Mesenchymal stem cell (in vitro differentiated cells and primary cell): Measurements from ENCODE around the gene ARHGAP32.

Experiments
- DNase-seq: peaks from one replicate; pipeline ENCODE4 v3.0.0-alpha.2; 2013
- H2AFZ ChIP-seq: one replicate; pipeline ENCODE4 v1.6.1; 2013; ENCODE audit warnings: low read depth, mild to moderate bottlenecking, control low read depth, inconsistent platforms, low read length, moderate library complexity
- H2AK5ac ChIP-seq: 2 replicates; pipeline ENCODE4 v1.6.1; 2013; ENCODE audit warnings: low read length, moderate library complexity, mild to moderate bottlenecking, inconsistent platforms; ENCODE audit not compliant: severe bottlenecking
- H2BK120ac ChIP-seq: one replicate; pipeline ENCODE4 v1.6.1; 2013; ENCODE audit warnings: low read depth, mild to moderate bottlenecking, inconsistent platforms, low read length, moderate library complexity
- H2BK12ac ChIP-seq, 2 experiments: one replicate each; pipeline ENCODE4 v1.6.1; 2013; ENCODE audit warnings: inconsistent platforms in 2 of 2, low read length in 2 of 2, mild to moderate bottlenecking in 2 of 2, moderate library complexity in 2 of 2, control low read depth in 1 of 2
- H2BK15ac ChIP-seq: one replicate; pipeline ENCODE4 v1.6.1; 2013; ENCODE audit warnings: mild to moderate bottlenecking, low read depth, inconsistent platforms; ENCODE audit not compliant: poor library complexity, severe bottlenecking
- H2BK5ac ChIP-seq: 2 replicates; pipeline ENCODE4 v1.6.1; 2013; ENCODE audit warnings: low read depth, mild to moderate bottlenecking, low read length, control low read depth, inconsistent platforms; ENCODE audit not compliant: poor library complexity, severe bottlenecking
- H3K14ac ChIP-seq, 2 experiments: one replicate each; pipeline ENCODE4 v1.6.1; 2013; ENCODE audit warnings: inconsistent platforms in 2 of 2, low read length in 2 of 2, control low read depth in 1 of 2, mild to moderate bottlenecking in 1 of 2, moderate library complexity in 1 of 2
- H3K18ac ChIP-seq, 2 experiments: one replicate each; pipeline ENCODE4 v1.6.1; 2013; ENCODE audit warnings: inconsistent platforms in 2 of 2, low read length in 2 of 2, control low read depth in 1 of 2, low read depth in 1 of 2, mild to moderate bottlenecking in 1 of 2
- H3K23ac ChIP-seq, 2 experiments: one replicate each; pipeline ENCODE4 v1.6.1; 2013; ENCODE audit warnings: inconsistent platforms in 2 of 2, low read length in 2 of 2, mild to moderate bottlenecking in 2 of 2, moderate library complexity in 2 of 2, control low read depth in 1 of 2
- H3K27ac ChIP-seq: 2 replicates; pipeline ENCODE4 v1.5.1; 2013; ENCODE audit warnings: mild to moderate bottlenecking, moderate library complexity, low read length, control low read depth, inconsistent platforms; ENCODE audit not compliant: poor library complexity, severe bottlenecking
- H3K27me3 ChIP-seq, 2 experiments: 2 replicates each; pipeline versions ENCODE4 v1.6.1 to v1.7.0; 2013; ENCODE audit warnings: low read length in 2 of 2, mild to moderate bottlenecking in 2 of 2, moderate library complexity in 2 of 2, control low read depth in 1 of 2, inconsistent platforms in 1 of 2; ENCODE audit not compliant: control insufficient read depth in 1 of 2, insufficient read depth in 1 of 2
- H3K36me3 ChIP-seq, 2 experiments: 2 replicates each; pipeline versions ENCODE4 v1.6.1 to v1.7.0; 2013; ENCODE audit warnings: low read length in 2 of 2, control low read depth in 1 of 2, inconsistent platforms in 1 of 2, low read depth in 1 of 2, mild to moderate bottlenecking in 1 of 2; ENCODE audit not compliant: insufficient read depth in 2 of 2, control insufficient read depth in 1 of 2
- H3K4ac ChIP-seq, 2 experiments: one replicate each; pipeline ENCODE4 v1.6.1; 2013; ENCODE audit warnings: inconsistent platforms in 2 of 2, low read length in 2 of 2, mild to moderate bottlenecking in 2 of 2, moderate library complexity in 2 of 2, control low read depth in 1 of 2, low read depth in 1 of 2
- H3K4me1 ChIP-seq: 2 replicates; pipeline ENCODE4 v1.6.1; 2013; ENCODE audit warnings: low read depth, low read length, control low read depth; ENCODE audit not compliant: control insufficient read depth, insufficient read depth
- H3K4me2 ChIP-seq: 2 replicates; pipeline ENCODE4 v1.6.1; 2013; ENCODE audit warnings: low read length, mild to moderate bottlenecking, inconsistent platforms; ENCODE audit not compliant: poor library complexity, severe bottlenecking
- H3K4me3 ChIP-seq, 2 experiments: 2 replicates each; pipeline versions ENCODE4 v1.5.1 to v1.7.0; 2013; ENCODE audit warnings: low read length in 2 of 2, mild to moderate bottlenecking in 2 of 2, control low read depth in 1 of 2, low read depth in 1 of 2; ENCODE audit not compliant: insufficient read depth in 1 of 2
- H3K79me1 ChIP-seq: replicated peaks from 2 replicates; pipeline ENCODE4 v1.6.1; 2013; ENCODE audit warnings: mild to moderate bottlenecking, control low read depth, low read length, inconsistent platforms; ENCODE audit not compliant: poor library complexity, severe bottlenecking
- H3K9ac ChIP-seq: 2 replicates; pipeline ENCODE4 v1.7.0; 2013; ENCODE audit warnings: mild to moderate bottlenecking, low read length, moderate library complexity
- H3K9me3 ChIP-seq: 2 replicates; pipeline ENCODE4 v1.7.0; 2013; ENCODE audit warnings: mild to moderate bottlenecking, low read length; ENCODE audit not compliant: control insufficient read depth
- H4K8ac ChIP-seq: one replicate; pipeline ENCODE4 v1.6.1; 2013; ENCODE audit warnings: inconsistent platforms, mild to moderate bottlenecking, low read length, moderate library complexity
- H4K91ac ChIP-seq: one replicate; pipeline ENCODE4 v1.6.1; 2013; ENCODE audit warnings: mild to moderate bottlenecking, low read length, inconsistent platforms
- WGBS: methylation state at CpG from one replicate; pipeline ENCODE4 v1.1.7; 2013; ENCODE audit warnings: mixed read lengths; 5-methylcytosine and 5-hydroxymethylcytosine counted together

Gene ARHGAP32

GRCh38 chr11:128917144-128917724, 274.9 kb downstream of the ARHGAP32 start:
- Histone ChIP-seq H4K91ac (no peak overlapping the region), H3K18ac (no peak overlapping the region), H2BK12ac (no peak overlapping the region), H3K4me3 (no peak overlapping the region), H3K4me2 (no peak overlapping the region), H2AK5ac (no peak overlapping the region), H3K9ac (no peak overlapping the region), H3K14ac (no peak overlapping the region), H2AFZ (no peak overlapping the region), H3K36me3 (no peaks in the 10 kb centered on the region), H3K27me3 (peaks cover 56 to 74% of the 10 kb centered on the region in 2 experiments), H4K8ac (no peak overlapping the region), H2BK15ac (no peak overlapping the region), H3K27ac (no peak overlapping the region), H3K4me1 (no peaks in the 10 kb centered on the region), H3K23ac (no peak overlapping the region), H3K4ac (no peak overlapping the region), H2BK120ac (no peak overlapping the region), H2BK5ac (no peak overlapping the region), H3K9me3 (peaks cover 5% of the 10 kb centered on the region), H3K79me1 (no peaks in the 10 kb centered on the region)
- DNase-seq, result no peak
- WGBS, result 70% methylated on average over 5 of the region's 5 CpGs

- Histone ChIP-seq H4K8ac (no peak overlapping the region), H3K27ac (no peak overlapping the region), H3K27me3 (peaks cover 56 to 71% of the 10 kb centered on the region in 2 experiments), H2BK12ac (no peak overlapping the region), H3K18ac (no peak overlapping the region), H2AK5ac (no peak overlapping the region), H3K14ac (no peak overlapping the region), H3K4me2 (no peak overlapping the region), H2BK120ac (no peak overlapping the region), H2BK5ac (no peak overlapping the region), H2BK15ac (no peak overlapping the region), H3K9ac (no peak overlapping the region), H3K9me3 (peaks cover 5% of the 10 kb centered on the region), H4K91ac (no peak overlapping the region), H3K36me3 (no peaks in the 10 kb centered on the region), H3K4me3 (no peak overlapping the region), H2AFZ (no peak overlapping the region), H3K4me1 (no peaks in the 10 kb centered on the region), H3K79me1 (no peaks in the 10 kb centered on the region), H3K4ac (no peak overlapping the region), H3K23ac (no peak overlapping the region)
- WGBS, result 80% methylated on average over 2 of the region's 2 CpGs
- DNase-seq, result no peak
Measured at GRCh38 chr11:128916681-128917080, 275.4 kb downstream of the ARHGAP32 start.

DNA sequence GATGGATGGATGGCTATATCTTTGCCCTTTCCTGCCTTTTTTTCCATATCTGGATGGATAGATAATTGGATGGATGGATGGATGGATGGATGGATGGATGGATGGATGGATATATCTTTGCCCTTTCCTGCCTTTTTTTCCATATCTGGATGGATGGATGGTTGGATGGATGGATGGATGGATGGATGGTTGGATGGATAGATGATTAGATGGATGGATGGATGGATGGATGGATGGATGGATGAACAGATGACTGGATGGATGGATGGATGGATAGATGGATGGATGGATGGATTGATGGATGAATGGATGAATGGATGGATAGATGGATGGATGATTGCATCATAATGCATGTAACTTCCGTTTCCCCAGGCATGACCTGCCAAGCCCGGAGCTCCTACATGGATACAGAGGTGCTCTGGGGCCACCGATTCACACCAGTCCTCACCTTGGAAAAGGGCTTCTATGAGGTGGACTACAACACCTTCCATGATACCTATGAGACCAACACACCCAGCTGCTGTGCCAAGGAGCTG, 276.0 kb downstream of the ARHGAP32 start:
- Histone ChIP-seq H3K79me1 (no peaks in the 10 kb centered on the region), H3K23ac (no peak overlapping the region), H3K4me3 (no peak overlapping the region), H2BK120ac (no peak overlapping the region), H3K4ac (no peak overlapping the region), H2BK12ac (no peak overlapping the region), H3K27ac (no peak overlapping the region), H3K4me2 (no peak overlapping the region), H3K14ac (no peak overlapping the region), H2AFZ (no peak overlapping the region), H3K18ac (no peak overlapping the region), H3K9me3 (peaks cover 5% of the 10 kb centered on the region), H3K4me1 (no peaks in the 10 kb centered on the region), H4K8ac (no peak overlapping the region), H2BK5ac (no peak overlapping the region), H3K27me3 (peaks cover 50 to 66% of the 10 kb centered on the region in 2 experiments), H3K36me3 (no peaks in the 10 kb centered on the region), H3K9ac (no peak overlapping the region), H4K91ac (no peak overlapping the region), H2BK15ac (no peak overlapping the region), H2AK5ac (no peak overlapping the region)
- 84% methylated on average over 3 of the region's 3 CpGs for WGBS
- no peak for DNase-seq

DNA sequence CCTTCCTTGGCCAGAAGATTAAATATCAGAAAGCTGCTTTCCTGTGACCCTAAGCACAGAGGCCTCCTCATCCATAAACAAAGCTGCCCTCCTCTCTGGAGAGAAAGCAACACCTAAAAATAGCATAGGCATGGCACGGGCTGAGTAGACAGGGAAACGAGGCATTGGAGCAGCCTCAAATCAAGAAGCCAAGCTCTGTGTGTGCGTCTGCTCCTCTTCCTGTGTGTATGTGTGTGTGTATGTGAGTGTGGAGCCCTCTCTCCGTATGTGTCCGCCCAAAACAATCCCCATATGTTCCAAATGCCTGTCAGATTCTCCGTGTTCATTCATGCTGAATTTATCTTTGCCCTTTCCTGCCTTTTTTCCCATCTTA, 277.0 kb downstream of the ARHGAP32 start:
- no peaks in the 10 kb centered on the region for H3K79me1 ChIP-seq
- no peak overlapping the region for H3K4me2 ChIP-seq
- no peaks in the 10 kb centered on the region for H3K4me1 ChIP-seq
- no peak for DNase-seq
- no peak overlapping the region for H2AK5ac ChIP-seq
- H4K8ac ChIP-seq, result no peak overlapping the region
- no peak overlapping the region for H2BK12ac ChIP-seq
- H3K9me3 ChIP-seq, result peaks cover 5% of the 10 kb centered on the region
- no peak overlapping the region for H3K18ac ChIP-seq
- no peak overlapping the region for H3K9ac ChIP-seq
- no peak overlapping the region for H2BK5ac ChIP-seq
- H3K23ac ChIP-seq, result no peak overlapping the region
- no peak overlapping the region for H3K27ac ChIP-seq
- no peak overlapping the region for H3K4me3 ChIP-seq
- H3K14ac ChIP-seq, result no peak overlapping the region
- no peak overlapping the region for H2BK15ac ChIP-seq
- 59% methylated on average over 5 of the region's 6 CpGs for WGBS
- H4K91ac ChIP-seq, result no peak overlapping the region
- H3K36me3 ChIP-seq, result no peaks in the 10 kb centered on the region
- no peak overlapping the region for H2BK120ac ChIP-seq
- H3K4ac ChIP-seq, result no peak overlapping the region
- no peak overlapping the region for H2AFZ ChIP-seq
- H3K27me3 ChIP-seq, result peaks cover 43 to 56% of the 10 kb centered on the region in 2 experiments
